Neural crest cell (in vitro differentiated cells): Measurements from ENCODE around the gene HES4. TPM values are rescaled to one million over a fixed set of nuclear protein-coding genes. Genes with fewer than 3 reads are reported as not detected.

Experiments used
- DNase-seq: peaks from one replicate; pipeline ENCODE4 v3.0.0; 2021; ENCODE audit warnings: low read depth, mixed read lengths, low spot score
- H3K27ac Mint-ChIP-seq: one replicate; pipeline ENCODE4 v1.8.0; 2021; ENCODE audit warnings: mild to moderate bottlenecking, mixed read lengths; ENCODE audit not compliant: unreplicated experiment
- H3K27me3 Mint-ChIP-seq: 2 replicates; pipeline ENCODE4 v1.8.0; 2021; ENCODE audit warnings: low read depth, mild to moderate bottlenecking, mixed read lengths
- H3K36me3 Mint-ChIP-seq: 2 replicates; pipeline ENCODE4 v1.8.0; 2021; ENCODE audit warnings: low read depth, mild to moderate bottlenecking, mixed read lengths
- H3K4me1 Mint-ChIP-seq: 2 replicates; pipeline ENCODE4 v1.8.0; 2021; ENCODE audit warnings: mixed read lengths
- H3K4me3 Mint-ChIP-seq: one replicate; pipeline ENCODE4 v1.8.0; 2021; ENCODE audit warnings: mild to moderate bottlenecking, mixed read lengths
- H3K9me3 Mint-ChIP-seq: 2 replicates; pipeline ENCODE4 v1.8.0; 2021; ENCODE audit warnings: mixed read lengths
- total RNA-seq: library from RNA; stranded (reverse); gene quantifications from 2 replicates; pipeline ENCODE4 v1.2.1, GENCODE V29; 2021
- TF ChIP-seq, protein P1 (sequence below): fragments of 200-600 bp; sonication (generic); conservative IDR thresholded peaks from 2 replicates; pipeline ENCODE4 v1.5.0; 2021; ENCODE audit warnings: antibody characterized with exemption, mild to moderate bottlenecking

The HES4 gene
- total RNA-seq, 1 donor from 2014 or later: 35.7 TPM

DNA sequence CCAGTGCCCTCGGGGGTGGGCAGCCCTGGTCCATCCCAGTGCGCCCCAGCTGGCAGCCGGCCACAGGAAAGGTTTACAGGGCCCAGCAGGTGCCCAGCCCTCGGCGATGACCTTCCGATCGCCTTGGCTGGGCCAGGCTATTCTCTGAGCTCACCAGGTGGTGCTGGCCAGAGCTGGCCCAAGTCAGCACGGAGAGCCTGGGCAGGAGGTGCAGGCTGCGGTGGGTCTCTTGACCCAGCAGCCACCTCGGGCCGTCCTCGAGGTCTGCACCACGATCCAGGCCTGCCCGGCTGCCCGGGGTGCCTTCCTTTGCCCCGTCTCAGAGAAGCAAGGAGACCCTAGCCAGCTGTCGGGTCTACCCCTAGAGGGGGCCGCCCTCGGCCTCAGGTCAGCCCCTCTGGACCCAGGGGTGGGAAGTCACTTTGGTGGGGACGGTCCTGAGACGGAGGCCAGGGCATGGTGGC is 18.4 kb downstream of the HES4 start:
- Mint-ChIP-seq H3K9me3 (peaks cover 3% of the 10 kb centered on the region), H3K4me3 (no peak overlapping the region), H3K36me3 (peaks cover 3% of the 10 kb centered on the region), H3K4me1 (peaks cover 3% of the 10 kb centered on the region), H3K27ac (no peak overlapping the region), H3K27me3 (peaks cover 36% of the 10 kb centered on the region)
- DNase-seq: no peak
- TF ChIP-seq, protein P1, sequence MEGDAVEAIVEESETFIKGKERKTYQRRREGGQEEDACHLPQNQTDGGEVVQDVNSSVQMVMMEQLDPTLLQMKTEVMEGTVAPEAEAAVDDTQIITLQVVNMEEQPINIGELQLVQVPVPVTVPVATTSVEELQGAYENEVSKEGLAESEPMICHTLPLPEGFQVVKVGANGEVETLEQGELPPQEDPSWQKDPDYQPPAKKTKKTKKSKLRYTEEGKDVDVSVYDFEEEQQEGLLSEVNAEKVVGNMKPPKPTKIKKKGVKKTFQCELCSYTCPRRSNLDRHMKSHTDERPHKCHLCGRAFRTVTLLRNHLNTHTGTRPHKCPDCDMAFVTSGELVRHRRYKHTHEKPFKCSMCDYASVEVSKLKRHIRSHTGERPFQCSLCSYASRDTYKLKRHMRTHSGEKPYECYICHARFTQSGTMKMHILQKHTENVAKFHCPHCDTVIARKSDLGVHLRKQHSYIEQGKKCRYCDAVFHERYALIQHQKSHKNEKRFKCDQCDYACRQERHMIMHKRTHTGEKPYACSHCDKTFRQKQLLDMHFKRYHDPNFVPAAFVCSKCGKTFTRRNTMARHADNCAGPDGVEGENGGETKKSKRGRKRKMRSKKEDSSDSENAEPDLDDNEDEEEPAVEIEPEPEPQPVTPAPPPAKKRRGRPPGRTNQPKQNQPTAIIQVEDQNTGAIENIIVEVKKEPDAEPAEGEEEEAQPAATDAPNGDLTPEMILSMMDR: no peak

DNA sequence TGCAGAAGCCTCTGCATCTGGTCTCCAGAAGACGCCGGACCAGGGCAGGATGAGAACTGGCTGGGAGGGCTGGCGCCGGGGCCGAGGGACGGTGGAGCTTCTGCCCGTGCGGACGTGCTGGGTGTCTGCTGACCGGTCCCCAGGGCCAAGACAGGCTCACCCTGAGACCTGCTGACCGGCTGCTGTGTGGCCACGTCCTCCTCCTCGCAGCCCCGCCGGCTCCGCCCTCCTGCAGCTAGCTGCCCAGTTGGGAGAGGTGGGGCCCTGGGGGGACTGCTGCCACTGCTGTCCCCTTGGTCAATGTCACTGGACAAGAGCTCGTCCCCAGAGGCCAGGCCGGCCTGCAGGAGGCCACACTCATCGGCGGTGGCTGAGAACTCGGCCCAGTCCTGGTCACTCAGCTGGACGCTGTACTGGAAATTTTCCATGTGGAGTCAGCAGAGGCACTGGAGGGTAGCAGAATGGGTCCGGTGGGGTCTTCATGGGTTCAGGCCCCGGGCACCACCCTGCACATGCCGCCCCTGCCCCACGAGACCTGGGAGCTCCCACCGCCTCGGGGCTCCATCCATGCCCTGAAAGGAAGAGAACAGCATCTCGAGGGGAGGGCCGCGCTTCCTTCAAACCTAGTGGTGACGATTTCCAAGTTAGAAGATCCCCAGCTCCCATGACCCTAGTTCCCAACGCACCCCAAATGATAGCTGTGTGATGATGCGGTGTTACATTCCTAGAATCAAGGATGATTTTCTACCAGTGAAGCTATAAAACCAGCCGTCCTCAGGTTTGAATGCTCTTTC is 19.1 kb downstream of the HES4 start:
- peaks cover 34% of the 10 kb centered on the region for H3K27me3 Mint-ChIP-seq
- no peak overlapping the region for H3K27ac Mint-ChIP-seq
- peaks cover 3% of the 10 kb centered on the region for H3K9me3 Mint-ChIP-seq
- TF ChIP-seq, protein P1: no peak
- DNase-seq: no peak
- peaks cover 3% of the 10 kb centered on the region for H3K36me3 Mint-ChIP-seq
- no peak overlapping the region for H3K4me3 Mint-ChIP-seq
- peaks cover 3% of the 10 kb centered on the region for H3K4me1 Mint-ChIP-seq

DNA sequence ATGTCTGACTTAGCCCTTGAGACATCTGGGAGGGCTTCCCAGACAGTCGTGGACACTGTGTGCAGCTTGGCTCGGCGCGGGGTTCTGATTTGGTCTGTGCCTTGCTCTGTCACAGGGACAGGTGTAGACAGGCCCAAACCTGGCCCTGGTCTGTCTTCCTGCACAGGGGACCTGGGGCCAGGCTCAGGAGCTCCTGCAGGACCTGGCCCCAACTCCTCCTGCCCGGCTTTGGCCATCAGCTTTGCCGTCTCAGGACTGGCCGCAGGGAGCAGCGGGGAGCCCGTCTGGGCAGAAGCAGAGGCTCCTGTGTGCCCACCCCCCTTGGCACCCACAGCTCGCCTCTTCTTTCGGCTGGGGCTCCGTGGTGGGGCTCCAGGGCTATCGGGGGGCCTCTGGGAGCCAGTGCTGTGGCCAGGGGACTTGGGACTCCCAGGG is 19.7 kb downstream of the HES4 start:
- H3K4me3 Mint-ChIP-seq: no peak overlapping the region
- H3K27me3 Mint-ChIP-seq: peaks cover 31% of the 10 kb centered on the region
- H3K27ac Mint-ChIP-seq: no peak overlapping the region
- peaks cover 3% of the 10 kb centered on the region for H3K36me3 Mint-ChIP-seq
- peaks cover 3% of the 10 kb centered on the region for H3K9me3 Mint-ChIP-seq
- TF ChIP-seq, protein P1: no peak
- peaks cover 3% of the 10 kb centered on the region for H3K4me1 Mint-ChIP-seq
- DNase-seq: no peak

DNA sequence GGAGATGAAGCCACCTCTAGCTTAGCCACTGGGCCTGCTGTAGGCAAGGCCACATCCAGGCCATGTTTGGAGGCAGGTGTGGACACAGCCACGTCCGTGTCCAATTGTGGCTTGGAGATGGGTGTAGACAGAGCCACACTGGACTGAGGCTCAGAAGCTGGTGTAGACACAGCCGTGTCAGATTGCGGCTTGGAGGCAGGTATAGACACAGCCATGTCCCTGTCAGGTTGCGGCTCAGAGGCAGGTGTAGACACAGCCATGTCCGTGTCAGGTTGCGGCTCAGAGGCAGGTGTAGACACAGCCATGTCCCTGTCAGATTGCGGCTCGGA is 20.2 kb downstream of the HES4 start:
- Mint-ChIP-seq H3K36me3 (peaks cover 3% of the 10 kb centered on the region), H3K27ac (no peak overlapping the region), H3K4me1 (peaks cover 3% of the 10 kb centered on the region), H3K4me3 (no peak overlapping the region), H3K9me3 (peaks cover 3% of the 10 kb centered on the region), H3K27me3 (peaks cover 31% of the 10 kb centered on the region)
- DNase-seq: no peak
- TF ChIP-seq, protein P1: no peak

DNA sequence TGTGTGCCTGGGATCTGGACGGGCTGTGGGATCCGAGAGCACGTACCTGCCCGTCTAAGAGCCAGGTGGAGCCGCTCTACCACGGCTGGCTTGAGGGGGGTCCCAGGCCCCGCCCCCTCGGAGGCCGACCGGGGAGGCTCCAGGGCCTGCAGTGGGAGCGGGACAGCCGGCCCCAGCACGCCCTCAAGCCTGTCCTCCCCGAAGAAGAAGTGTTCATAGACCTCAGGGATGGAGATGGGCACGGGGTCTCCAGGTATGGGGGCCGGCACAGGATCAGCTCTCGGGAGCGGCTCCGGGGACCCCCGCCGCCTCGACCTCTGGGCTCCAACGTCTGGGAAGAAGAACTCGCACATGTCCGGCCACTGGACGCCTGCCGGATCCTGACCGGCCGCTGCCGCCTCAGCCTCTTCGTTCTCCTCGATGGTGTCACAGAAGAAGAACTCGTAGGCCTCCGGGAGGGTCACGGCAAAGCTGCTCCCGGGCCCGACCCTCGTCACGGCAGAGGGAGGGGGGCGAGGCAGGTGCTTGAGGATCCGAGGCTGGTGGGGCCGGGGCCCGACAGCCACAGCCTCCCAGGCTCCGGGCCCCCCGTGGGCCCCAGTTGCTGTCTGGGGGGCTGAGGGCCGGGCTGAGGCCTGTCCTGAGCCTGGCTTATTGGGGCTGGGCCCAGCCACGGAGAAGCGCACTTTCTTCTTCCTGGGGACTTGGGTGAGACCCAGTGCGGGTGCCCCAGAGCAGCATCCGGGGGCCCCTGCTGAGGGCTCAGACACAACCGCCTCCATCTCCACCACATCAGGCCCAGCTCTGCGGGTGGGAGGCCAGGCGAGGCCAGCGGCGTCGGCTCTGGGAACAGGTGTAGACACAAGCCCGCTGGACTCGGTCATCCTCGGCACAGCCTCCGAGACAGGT is 20.8 kb downstream of the HES4 start:
- no peak for DNase-seq
- no peak overlapping the region for H3K4me3 Mint-ChIP-seq
- peaks cover 3% of the 10 kb centered on the region for H3K9me3 Mint-ChIP-seq
- H3K27ac Mint-ChIP-seq: no peak overlapping the region
- TF ChIP-seq, protein P1: no peak
- H3K27me3 Mint-ChIP-seq: peaks cover 29% of the 10 kb centered on the region
- peaks cover 3% of the 10 kb centered on the region for H3K36me3 Mint-ChIP-seq
- H3K4me1 Mint-ChIP-seq: peaks cover 3% of the 10 kb centered on the region
